ENCODE measurements around the gene CASQ1. TPM values are rescaled to one million over a fixed set of nuclear protein-coding genes. Genes with fewer than 3 reads are reported as not detected.

CASQ1 gene
- total and polyA plus RNA-seq, 9 donors: 0.06 to 0.92 (median 0.43) TPM; not detected in 3

GRCh38 chr1:160177231-160177630 lies 13.1 kb upstream of the CASQ1 start:
- WGBS, 3 donors: 91 to 96% (median 94%) methylated on average over 2 of the region's 2 CpGs
- intact Hi-C loops (cut with DNase I): no loop called here

GRCh38 chr1:160177667-160178066 lies 12.7 kb upstream of the CASQ1 start:
- intact Hi-C loops (cut with DNase I): no loop called here
- WGBS, 3 donors: 74 to 83% (median 80%) methylated on average over 1 of the region's 1 CpG
- H3K27me3 ChIP-seq: no peaks in the 10 kb centered on the region
- no peak for DNase-seq
- H3K4me3 ChIP-seq: no peak overlapping the region
- no peak overlapping the region for H3K27ac ChIP-seq
- H3K4me1 ChIP-seq (ENCODE audit: insufficient read depth): no peaks in the 10 kb centered on the region
- no peaks in the 10 kb centered on the region for H3K36me3 ChIP-seq
- no peak for TF ChIP-seq CTCF (IDR thresholded peaks at IDR 0.05)
- TF ChIP-seq POLR2A (IDR thresholded peaks at IDR 0.05): no peak
- no peak for TF ChIP-seq EP300 (IDR thresholded peaks at IDR 0.05)
- H3K9me3 ChIP-seq: no peaks in the 10 kb centered on the region

More at GRCh38 chr1:160177231-160177630, 13.1 kb upstream of the CASQ1 start:
- no peak overlapping the region for H3K4me3 ChIP-seq
- no peak overlapping the region for H3K27ac ChIP-seq
- DNase-seq: no peak
- no peaks in the 10 kb centered on the region for H3K27me3 ChIP-seq
- TF ChIP-seq POLR2A (IDR thresholded peaks at IDR 0.05) (no peak), EP300 (IDR thresholded peaks at IDR 0.05) (no peak), CTCF (IDR thresholded peaks at IDR 0.05) (no peak)
- no peaks in the 10 kb centered on the region for H3K36me3 ChIP-seq
- H3K9me3 ChIP-seq: no peaks in the 10 kb centered on the region
- H3K4me1 ChIP-seq (ENCODE audit: insufficient read depth): no peaks in the 10 kb centered on the region

GRCh38 chr1:160178731-160179130 lies 11.6 kb upstream of the CASQ1 start:
- 92 to 94% (median 92%) methylated on average over 2 of the region's 2 CpGs for WGBS, 3 donors
- DNase-seq: no peak
- no peak overlapping the region for H3K27ac ChIP-seq
- H3K4me1 ChIP-seq (ENCODE audit: insufficient read depth): no peaks in the 10 kb centered on the region
- H3K36me3 ChIP-seq: no peaks in the 10 kb centered on the region
- no peak for TF ChIP-seq POLR2A (IDR thresholded peaks at IDR 0.05)
- no peak overlapping the region for H3K4me3 ChIP-seq
- intact Hi-C loops (cut with DNase I): no loop called here
- H3K9me3 ChIP-seq: no peaks in the 10 kb centered on the region
- no peaks in the 10 kb centered on the region for H3K27me3 ChIP-seq

- Histone ChIP-seq H3K27ac (no peak overlapping the region), H3K27me3 (no peaks in the 10 kb centered on the region), H3K4me1 (ENCODE audit: insufficient read depth) (no peaks in the 10 kb centered on the region), H3K4me3 (no peak overlapping the region), H3K36me3 (no peaks in the 10 kb centered on the region), H3K9me3 (no peaks in the 10 kb centered on the region)
- TF ChIP-seq CTCF (IDR thresholded peaks at IDR 0.05) (no peak), POLR2A (IDR thresholded peaks at IDR 0.05) (no peak), EP300 (IDR thresholded peaks at IDR 0.05) (no peak)
- 82 to 88% (median 84%) methylated on average over 4 of the region's 4 CpGs for WGBS, 3 donors
- DNase-seq: no peak
- intact Hi-C loops (cut with DNase I): no loop called here
Observed at GRCh38 chr1:160179336-160179735, 11.0 kb upstream of the CASQ1 start.

- no peaks in the 10 kb centered on the region for H3K36me3 ChIP-seq
- no peak overlapping the region for H3K27ac ChIP-seq
- no peaks in the 10 kb centered on the region for H3K27me3 ChIP-seq
- H3K9me3 ChIP-seq: no peaks in the 10 kb centered on the region
- intact Hi-C loops (cut with DNase I): loop anchor here in 1 of 4 donors (5.0 kb wide), 1 partner anchor 79 kb away; no protein-coding TSS in a partner anchor
- TF ChIP-seq EP300 (IDR thresholded peaks at IDR 0.05) (no peak), CTCF (IDR thresholded peaks at IDR 0.05) (no peak), POLR2A (IDR thresholded peaks at IDR 0.05) (no peak)
- no peak for DNase-seq
- 77 to 90% (median 83%) methylated on average over 7 of the region's 7 CpGs for WGBS, 3 donors
- H3K4me3 ChIP-seq: no peak overlapping the region
- H3K4me1 ChIP-seq (ENCODE audit: insufficient read depth): no peaks in the 10 kb centered on the region
Observed at GRCh38 chr1:160186246-160186645, 4.1 kb upstream of the CASQ1 start.

All from ovary (tissue), 9 donors.